ENCODE measurements around the gene LBX2.
A peak's percentile ranks its signal among the peaks of the same experiment; 100 is the strongest.
"Not testable (repeated sequence)": the region's sequence is repeated elsewhere in the genome, so short reads cannot be mapped to it uniquely, and the experiment has no call there.

The LBX2 gene

DNA sequence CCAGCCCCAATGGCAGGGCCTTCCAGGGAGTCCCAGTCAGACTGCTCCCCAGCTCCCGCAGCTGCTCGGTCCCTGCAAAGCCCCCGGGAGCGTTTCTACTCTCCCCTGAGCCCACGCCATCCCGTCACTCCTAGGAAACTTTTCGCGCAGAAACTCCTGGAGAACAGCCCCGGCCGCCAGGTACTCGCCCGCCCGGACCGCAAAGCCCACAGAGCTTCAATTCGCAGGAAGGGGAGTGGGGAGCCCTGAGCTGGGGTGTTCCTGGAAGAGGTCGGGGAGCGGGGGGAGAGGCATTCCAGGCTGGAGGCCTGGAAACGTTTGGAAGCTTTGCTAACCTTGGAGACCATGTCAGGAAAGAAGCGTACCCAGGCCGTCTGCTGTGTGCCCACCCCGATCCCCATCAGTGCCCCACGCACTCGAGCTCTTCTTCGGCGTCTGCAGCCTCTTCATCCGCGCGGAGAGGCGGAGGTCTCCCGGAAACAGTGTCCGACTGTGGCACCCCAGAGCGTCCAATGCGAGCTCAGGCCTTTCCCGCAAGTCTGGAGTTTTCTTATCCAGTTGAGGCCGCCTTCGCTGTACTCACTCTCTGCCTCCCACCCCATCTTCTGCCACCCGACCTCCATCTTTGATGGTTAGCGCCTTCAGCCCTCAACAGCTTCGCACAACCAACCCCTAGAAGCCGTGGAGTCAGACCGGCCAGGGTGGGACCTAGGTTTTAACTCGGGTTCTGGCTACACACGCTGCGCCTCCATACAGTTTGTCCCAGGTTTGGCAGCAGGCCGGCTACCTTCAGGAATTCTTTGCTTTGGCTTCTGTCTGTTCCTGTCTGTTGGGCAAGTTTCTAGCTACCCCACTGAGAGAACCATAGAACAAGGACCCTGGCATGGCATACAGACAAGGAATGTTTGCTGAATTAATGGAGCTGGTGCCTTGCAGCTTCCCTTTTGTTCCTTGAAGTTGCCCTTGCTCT, 4.4 kb upstream of the LBX2 start:
- no peak for DNase-seq

DNA sequence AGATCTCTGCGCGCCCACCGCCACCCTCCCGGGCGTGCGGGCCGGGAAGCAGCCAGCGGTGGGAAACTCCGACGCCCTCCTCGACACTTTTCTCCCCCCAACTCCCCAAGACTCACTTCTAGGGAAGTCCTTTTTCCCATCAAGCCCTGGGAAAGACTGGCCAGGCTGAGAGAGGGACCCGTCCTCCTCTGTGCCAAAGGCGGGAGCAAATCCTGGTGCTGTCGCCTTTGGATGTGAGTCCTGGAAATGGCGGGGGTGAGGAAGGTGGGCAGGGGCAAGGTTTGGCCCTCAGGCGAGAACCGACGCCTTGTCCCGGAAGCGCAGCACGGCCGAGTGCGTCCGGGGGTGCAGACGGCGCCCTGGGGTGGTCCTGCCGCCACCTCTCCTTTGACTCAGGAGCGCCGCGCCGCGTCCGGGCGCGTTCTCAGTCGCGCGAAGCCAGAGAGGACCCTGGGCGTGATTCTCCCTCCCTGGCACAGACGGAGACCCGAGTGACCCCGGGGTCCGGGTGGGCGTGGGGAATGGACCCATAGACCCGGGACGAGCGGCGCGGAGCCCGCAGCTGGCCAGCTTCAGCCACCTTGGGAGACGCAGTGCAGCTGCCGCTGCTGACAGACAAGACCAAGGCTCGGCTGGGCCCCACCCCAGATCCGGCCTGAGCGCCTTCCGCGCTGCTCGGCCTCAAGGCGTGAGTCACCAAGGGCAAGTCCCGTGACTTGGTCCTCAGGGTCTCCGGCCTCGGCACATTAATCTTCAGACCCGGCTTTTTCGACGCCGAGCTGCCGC, 3.5 kb upstream of the LBX2 start:
- DNase-seq, result peak; percentile 82

DNA sequence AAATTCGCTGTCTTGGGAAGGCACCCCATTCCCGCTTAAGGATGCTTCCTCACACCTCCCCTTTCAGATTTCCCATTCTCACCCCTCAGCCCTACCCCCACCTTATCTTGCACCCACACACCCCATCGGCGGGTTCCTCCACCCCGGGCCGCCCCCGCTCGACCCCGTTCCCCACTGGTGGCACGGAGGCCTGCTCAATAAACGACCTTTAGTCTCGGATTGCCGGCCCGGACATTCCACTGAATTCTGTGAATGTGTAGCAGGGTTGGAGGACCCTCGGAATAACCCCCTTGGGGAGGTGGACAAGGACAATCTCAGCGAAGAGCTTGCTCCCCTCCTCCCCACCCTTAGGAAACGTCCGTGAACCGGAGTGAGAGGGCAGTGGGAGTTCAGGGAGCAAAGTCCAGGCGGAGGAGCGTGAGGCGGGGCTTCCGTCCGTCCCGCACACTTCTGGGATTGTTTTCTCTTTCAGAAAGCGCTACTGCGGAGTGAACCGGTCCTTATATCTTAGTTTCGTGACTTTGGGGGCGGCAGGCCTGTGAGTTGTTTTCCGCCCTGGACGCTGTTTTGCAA, 2.8 kb upstream of the LBX2 start:
- no peak for DNase-seq

DNA sequence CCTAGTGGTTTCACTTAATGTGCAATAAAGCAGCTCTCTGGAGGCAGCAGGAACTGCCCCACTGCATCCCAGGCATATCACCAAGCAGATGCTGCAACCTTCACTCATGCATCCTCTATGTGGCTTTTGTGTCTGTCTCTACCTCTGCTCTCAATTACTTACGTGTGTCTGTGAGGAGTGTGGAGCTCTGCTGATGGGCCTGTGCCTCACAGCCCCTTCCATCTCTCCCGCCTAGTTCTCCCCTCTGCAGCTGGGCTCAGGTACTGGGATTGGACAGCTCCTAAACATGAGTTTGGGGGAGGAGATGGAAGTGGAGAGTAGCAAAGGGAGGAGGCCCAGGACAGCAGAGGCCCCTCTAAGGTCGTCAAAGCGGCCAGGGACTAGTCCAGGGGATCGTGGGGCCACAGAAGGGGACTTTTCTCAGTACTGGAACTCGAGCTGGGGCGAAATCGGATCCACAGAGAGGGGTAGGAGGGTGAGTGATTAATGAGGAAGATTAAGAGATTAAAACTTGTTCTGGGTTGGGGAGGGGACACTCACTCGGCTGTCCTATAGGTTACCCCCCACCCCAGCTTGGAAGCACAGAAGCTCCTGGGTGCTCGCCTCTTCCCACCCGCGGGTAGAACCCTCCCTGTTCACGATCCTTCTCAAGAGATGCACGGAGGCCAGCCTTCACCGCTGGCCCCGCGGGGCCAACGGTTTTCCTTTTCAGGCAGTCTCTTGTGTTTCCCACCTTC, 2.1 kb upstream of the LBX2 start:
- no peak for DNase-seq

DNA sequence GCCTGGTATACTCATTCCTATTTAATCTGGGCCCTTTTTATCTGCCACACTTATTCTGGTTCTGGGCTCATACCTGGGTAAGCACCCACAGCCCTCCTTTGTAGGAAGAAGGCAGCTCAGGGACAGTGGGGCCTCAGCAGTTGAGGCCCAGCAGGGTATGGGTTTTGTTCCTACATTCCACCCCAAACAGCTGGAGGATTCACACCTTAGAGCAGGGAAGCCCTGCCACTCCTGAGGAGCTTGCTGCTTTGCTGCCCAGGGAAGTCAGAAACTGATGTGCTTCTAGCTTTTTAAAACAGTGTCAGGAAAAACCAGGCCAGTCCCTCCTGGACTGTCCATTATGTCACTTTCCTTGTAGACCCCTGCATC, 1.2 kb upstream of the LBX2 start:
- DNase-seq, result no peak

DNA sequence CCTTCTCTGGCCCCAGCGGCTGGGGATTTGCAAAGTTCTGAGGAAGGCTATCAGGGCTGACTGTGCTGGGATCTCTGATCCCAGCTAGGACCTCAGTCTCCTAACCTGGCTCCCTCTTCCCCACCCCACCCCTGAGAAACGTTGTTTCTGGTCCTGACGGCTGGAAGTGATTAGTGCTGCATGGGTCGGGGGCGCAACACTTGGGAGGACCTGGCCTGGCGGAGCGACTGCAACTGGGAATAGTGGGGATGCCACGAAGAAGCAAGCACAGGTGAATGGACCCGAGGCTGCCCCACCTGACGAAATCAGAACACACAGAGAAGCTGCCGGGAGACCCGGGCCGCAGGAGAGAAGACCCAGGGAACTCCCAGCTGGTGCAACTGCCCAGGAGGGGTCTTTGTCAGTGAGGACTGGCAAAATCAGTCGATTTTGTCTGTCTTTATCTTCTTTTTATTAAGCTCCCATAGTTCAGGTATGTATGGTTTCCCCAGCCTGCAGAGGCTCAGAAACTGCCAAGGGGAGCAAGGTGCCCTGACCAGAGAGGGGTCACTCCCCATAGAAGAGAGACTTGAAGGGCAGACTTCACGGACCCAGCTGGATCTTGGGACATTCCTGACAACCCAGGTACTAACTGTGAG, 656 bp upstream of the LBX2 start:
- DNase-seq, result no peak

DNA sequence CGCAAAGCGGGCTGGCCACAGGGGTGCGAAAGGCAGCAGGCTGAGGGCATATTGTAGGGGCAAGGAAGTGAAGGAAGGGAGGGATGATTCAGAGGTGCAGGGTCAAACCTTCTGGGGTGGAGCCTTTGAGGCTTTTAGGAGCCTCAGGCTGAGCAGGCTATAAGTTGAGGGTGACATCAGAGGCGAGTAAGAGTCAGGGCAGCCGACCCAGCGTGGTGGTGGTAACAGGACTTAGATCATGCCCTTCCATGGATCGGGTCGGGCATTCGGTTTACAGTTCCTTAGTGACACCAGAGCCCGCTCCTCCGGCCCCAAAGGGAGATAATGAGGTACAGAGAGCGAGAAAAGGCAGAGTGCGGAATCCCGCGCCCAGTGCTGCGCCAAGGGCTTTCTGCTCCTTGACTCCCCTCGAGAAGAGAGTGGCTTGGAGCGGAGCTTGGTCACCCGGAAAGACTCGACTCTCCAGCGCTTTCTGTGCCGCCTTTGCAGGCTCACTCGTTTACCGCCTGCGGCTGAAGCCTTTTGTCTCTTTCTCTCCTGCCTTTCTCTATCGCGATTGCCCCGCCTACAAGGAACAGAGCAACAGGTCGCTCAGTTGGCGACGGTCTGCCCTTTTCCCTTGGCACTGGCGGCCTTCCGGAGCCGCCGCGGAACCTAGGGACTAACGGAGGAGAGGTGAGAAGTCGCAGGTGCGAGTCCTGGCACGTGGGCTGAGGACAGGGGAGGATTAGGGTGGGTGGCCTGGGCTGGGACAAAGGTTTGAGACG, 720 bp downstream of the LBX2 start:
- DNase-seq, result peak; percentile 65

DNA sequence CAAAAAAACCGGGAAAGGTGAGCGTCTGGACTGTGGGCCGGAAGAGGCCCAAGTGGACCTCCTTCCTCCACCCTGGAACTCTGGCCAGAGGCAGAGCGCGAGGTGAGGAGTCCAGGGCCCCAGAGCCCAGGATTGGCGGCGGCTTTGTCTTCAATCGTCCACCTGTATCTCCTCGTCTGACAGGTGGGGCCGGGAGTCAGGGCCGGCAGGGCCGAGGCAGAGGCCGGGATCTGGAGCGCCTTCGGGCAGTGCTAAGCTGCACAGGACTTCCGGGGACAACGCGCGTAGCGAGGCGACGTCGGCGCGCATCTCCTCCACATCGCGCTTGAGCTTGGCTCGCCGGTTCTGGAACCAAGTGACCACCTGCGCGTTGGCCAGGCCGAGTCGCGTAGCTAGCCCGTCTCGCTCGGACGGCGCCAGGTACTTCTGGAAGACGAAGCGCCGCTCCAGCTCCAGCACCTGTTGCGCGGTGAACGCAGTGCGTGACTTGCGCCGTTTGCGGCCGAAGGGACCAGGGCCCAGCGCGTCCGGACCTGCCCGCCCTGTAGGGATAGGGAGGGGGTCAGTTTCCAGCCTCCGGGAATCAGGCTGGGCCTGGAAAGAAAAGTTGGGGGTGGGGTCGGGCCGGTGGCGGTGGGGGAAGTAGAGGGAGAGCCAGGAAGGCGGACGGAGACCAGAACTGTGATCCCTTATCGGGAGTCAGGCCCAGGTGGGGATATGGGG, 1.5 kb downstream of the LBX2 start:
- peak; percentile 73 for DNase-seq

DNA sequence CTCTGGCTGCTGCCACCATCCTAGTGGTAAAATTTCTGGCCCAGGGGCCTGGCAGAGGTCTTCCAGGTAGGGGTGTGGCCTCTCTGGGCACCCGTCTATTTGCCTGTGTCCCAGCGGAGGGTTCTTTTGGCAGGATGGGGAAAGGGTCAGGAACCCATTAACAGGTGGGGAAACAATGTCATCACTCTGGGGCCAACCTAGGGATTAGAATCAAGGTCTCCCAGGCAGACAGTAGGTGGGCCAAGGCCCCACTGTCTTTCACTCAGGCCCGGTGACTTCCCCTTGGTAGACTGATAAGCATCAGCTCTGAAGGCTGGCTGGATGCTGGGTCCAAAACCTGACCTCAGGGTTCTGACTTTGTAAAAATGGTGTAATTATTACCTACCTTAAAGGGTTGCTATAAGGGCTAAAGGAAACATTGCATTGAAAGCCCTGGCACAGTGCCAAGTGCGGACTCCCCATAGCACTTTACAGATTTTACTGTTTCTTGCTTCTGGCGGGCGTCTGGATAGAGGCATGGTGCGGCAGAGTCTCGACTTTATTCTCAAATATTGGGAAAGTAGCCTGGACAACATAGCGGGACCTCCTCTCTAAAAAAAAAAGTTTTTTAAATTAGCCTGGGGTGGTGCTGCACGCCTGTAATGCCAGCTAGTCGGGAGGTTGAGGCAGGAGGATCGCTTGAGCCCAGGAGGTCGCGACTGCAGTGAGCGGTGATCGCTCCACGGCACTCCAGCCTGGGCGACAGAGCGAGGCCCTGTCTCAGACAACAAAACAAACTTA, 2.2 kb downstream of the LBX2 start:
- DNase-seq, result no peak

DNA sequence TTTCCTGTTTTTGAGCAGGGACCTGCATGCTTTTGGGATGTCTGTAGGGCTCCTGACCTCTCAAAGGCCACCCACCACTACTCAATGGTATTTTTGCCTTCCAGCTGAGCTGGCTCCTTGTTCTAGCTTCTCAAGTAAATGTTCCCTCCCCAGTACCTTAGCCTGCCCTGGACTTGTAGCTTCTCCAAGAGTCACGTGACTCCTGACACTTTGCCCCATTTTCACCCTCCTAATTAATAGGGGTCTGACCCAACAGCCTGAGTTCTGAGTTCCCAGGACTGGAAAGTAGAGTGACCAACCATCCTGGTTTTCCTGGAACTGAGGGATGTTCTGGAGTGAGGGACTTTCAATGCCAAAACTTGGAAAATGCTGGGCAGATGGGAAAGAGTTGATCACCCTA, 4.0 kb downstream of the LBX2 start:
- DNase-seq, result no peak

DNA sequence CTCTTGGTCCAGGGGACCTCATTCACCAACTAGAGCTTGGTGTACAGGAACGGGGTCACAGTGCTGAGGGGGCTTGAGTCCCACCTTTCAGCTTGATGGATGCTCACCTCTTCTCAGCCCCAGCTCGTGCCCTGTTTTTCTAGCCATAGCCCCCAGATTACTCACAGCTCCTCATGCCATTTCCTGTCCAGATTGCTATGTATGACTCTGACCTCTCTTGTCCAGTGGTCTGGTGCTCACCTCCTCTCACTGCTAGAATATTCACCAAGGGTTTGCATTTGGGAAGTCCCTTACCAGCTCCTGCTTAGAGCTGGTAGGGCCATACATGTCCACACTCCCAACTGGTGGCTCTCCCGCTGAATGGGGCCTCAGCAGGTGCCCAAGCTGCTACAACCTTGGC, 5.9 kb downstream of the LBX2 start:
- no peak for DNase-seq

DNA sequence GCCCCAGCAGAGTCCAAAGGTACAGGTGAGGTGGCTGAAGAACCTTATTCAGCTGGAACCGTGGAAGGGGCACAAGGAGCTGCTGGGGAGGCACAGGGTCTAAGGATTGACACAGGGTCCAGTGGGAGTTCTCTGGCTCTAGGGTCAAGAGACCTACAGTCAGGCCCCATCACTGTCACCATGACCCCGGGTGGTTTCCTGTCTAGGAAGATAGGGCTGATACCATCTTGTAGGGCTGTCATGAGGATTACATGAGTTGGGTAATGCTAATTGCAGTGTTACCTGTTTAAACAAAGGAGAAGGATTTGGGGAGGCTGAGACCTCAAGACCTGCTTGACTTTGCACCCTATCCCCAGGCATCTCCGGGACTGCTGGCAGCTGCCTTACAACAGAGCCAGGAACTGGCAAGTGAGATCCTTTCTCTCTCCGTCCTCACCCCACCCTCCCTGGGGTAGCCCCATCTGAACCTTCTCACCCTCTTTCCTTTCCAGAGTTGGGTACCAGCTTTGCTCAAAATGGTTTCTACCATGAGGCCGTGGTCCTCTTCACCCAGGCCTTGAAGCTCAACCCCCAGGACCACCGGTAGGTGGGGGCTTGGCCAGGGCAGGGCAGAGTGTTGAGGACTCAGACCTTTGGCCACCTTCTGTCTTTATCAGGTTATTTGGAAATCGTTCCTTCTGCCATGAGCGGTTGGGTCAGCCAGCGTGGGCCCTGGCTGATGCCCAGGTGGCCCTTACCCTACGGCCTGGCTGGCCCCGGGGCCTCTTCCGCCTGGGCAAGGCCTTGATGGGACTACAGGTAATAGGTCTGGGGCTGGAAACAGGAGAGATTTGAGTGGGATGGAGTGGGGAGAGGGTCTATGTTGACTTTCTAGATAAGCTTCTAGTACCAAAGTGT, 7.5 kb downstream of the LBX2 start:
- no peak for DNase-seq

DNA sequence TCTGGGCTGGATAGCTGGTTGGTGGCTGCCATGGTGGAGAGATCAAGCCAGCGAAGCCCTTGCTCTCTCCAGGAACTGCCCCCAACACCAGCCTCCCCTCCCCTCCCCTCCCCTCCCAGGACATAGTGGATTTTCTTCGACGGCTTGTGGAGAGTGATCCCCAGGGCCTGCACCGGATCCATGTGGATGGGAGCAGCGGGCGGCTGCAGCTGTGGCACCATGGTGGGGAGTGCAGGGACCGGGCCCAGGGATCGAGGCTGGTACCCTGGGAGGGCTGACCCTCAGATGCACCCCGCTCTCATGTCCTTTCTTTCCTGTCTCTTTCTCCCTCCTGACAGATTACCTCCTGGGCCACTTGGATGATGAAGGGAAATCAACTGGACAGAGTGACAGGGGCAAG, 9.5 kb downstream of the LBX2 start:
- DNase-seq, result no peak

DNA sequence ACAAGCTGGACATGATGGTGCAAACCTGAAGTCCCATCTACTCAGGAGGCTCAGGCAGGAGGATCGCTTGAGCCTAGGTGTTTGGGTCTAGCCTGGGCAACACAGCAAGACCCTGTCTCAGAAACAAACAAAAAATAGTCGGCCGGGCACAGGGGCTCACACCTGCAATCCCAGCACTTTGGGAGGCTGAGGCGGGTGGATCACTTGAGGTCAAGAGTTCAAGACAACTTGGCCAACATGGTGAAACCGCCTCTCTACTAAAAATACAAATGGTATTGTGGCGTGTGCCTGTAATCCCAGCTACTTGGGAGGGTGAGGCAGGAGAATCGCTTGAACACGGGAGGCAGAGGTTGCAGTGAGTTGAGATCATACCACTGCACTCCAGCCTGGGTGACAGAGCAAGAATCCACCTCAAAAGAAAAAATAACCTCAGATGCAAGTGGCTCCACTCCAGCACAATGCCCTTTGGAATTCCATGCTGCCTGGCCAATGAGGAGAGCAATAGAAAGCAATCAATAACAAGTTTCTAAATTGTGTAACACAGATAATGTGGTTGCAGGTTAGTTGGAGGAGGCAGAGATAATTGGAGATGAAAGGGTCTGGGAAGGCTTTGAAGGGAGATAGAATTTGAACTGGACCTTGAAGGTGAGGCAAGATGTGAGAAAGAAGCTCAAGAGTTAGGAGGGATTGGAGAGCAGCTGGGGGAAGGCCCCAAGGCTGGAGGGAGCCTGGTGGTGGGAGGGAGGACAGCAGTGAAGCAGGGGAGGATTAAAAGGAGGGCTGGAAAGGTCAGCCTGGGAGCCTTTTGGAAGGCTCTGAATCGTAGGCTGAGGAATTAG, 10.5 kb downstream of the LBX2 start:
- DNase-seq, result no peak

DNA sequence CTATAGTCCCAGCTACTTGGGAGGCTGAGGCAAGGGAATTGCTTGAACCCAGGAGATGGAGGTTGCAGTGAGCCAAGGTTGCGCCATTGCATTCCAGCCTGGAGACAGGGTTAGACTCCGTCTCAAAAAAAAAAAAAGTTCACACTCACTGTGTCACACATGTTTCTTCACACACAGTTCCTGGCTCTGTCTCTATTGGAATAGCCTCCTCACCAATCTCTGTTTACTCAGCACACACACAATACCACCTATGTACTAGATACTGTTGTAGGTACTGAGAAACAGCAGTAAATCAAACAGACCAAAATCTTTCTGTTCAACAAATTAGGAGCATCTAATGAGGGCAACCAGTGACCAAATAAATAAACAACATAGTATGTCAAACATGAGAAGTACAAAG, 13.3 kb downstream of the LBX2 start:
- DNase-seq, result no peak

DNA sequence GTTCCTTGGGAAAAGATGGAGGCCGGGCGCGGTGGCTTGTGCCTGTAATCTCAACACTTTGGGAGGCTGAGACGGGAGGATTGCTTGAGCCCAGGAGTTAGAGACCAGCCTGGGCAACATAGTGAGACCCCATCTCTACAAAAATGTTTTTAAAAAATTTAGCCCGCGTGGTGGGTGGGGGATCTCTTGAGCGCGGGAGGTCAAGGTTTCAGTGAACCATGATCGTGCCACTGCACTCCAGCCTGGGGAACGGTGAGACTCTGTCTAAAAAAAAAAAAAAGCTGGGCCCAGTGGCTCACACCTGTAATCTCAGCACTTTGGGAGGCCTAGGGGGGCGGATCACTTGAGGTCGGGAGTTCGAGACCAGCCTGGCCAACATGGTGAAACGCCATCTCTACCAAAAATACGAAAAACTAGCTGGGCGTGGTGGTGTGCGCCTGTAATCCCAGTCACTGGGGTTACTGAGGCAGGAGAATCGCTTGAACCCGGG, 15.7 kb downstream of the LBX2 start:
- DNase-seq, result not testable (repeated sequence)

DNA sequence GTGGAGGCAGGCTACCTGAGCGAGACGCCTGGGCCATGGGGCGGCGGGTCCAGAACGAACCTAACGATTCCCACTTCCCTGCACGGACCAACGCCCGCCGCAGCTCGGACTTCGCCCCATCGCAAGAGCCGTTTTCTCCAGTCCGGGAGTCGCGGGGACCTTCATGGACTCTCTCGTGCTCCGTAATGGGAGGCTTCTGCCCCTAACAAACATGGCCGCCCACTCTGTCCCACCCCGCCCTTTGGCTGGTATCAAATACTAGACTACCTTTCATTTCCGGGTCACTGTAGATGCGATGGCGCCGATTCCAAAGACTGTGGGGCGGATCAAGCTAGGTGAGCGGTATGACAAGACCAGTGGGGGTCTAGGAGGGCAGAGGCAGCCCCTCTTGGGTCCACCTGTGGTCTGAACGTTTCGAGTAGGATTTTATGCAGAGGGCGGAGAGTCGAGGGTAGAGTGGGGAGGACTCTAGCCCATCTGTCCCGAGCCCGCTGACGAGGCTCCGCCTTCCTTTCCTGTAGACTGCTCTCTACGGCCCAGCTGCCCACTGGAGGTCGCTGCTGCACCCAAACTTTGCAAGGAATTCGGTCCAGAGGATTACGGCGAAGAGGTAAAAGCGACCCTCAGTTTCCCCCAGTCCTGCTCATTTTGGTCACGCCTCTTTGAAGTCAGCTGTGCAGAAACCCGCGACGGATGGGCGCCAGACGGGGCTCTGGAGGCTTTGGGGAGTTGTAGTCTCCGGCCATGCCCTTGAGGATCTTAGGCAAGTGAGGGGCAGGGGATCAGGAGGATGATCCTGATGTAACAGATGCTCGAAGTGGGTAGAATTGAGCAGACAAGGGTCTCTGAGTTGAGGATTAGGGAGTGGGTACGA, 16.4 kb downstream of the LBX2 start, which contains the start of the genes CCDC142 and TTC31:
TSS of gene CCDC142 (minus strand) at position 198 of the 874 bp plus-strand sequence. CDS start at position 37, 161 bp downstream.
TSS of gene TTC31 (plus strand) at position 281 of the 874 bp plus-strand sequence. CDS start at position 296, 15 bp downstream.
- peak; percentile 96 for DNase-seq

Measured in activated effector memory CD4-positive, alpha-beta T cell treated with anti-CD3 and anti-CD28 coated beads, Interleukin-2, amount 50 U/mL, for 16 hours (primary cell).